RPMI7951 (cell line): ENCODE measurements around the gene JMJD7. TPM values are rescaled to one million over a fixed set of nuclear protein-coding genes. Genes with fewer than 3 reads are reported as not detected.

ENCODE experiments used
- DNase-seq: peaks from one replicate; pipeline ENCODE4 v3.0.0-alpha.2; 2012; ENCODE audit warnings: low read depth
- total RNA-seq: library from RNA; depleted of rRNA; stranded (reverse); fragments of >200 nt; shearing (Covaris generic); gene quantifications from 2 replicates; pipeline ENCODE4 v1.2.3, GENCODE V29; 2014

Gene JMJD7
- total RNA-seq, 1 experiment from 2014 or later, result 5.3 TPM

GRCh38 chr15:41865490-41866055 lies 37.7 kb downstream of the JMJD7 start:
- DNase-seq, result no peak

GRCh38 chr15:41866263-41866703 lies 38.4 kb downstream of the JMJD7 start:
- no peak for DNase-seq

- no peak for DNase-seq
Observed at GRCh38 chr15:41866872-41867579, 39.1 kb downstream of the JMJD7 start.

GRCh38 chr15:41868321-41868720 lies 40.4 kb downstream of the JMJD7 start:
- DNase-seq, result no peak

- DNase-seq, result no peak
Observed at GRCh38 chr15:41869770-41870688, 42.1 kb downstream of the JMJD7 start.

GRCh38 chr15:41870689-41871081 lies 42.8 kb downstream of the JMJD7 start:
- DNase-seq, result peak; percentile 21

GRCh38 chr15:41871175-41871905 lies 43.4 kb downstream of the JMJD7 start:
- DNase-seq, result no peak

- no peak for DNase-seq
Observed at GRCh38 chr15:41872166-41872747, 44.4 kb downstream of the JMJD7 start.

- no peak for DNase-seq
Observed at GRCh38 chr15:41873711-41874110, 45.8 kb downstream of the JMJD7 start.

GRCh38 chr15:41874736-41875135 lies 46.8 kb downstream of the JMJD7 start:
- DNase-seq, result no peak

- DNase-seq, result no peak
Observed at GRCh38 chr15:41876007-41876406, 48.1 kb downstream of the JMJD7 start.

- DNase-seq, result no peak
Observed at GRCh38 chr15:41876689-41877088, 48.8 kb downstream of the JMJD7 start.

- no peak for DNase-seq
Observed at GRCh38 chr15:41877631-41878354, 49.9 kb downstream of the JMJD7 start.

- no peak for DNase-seq
Observed at GRCh38 chr15:41878355-41878699, 50.4 kb downstream of the JMJD7 start.

- no peak for DNase-seq
Observed at GRCh38 chr15:41879321-41879845, 51.5 kb downstream of the JMJD7 start.

- no peak for DNase-seq
Observed at GRCh38 chr15:41880156-41880877, 52.4 kb downstream of the JMJD7 start.

GRCh38 chr15:41881086-41881485 lies 53.2 kb downstream of the JMJD7 start:
- DNase-seq, result no peak

GRCh38 chr15:41881550-41881919 lies 53.6 kb downstream of the JMJD7 start:
- DNase-seq, result no peak

GRCh38 chr15:41881920-41882688 lies 54.2 kb downstream of the JMJD7 start:
- DNase-seq, result no peak
